ENCODE data around the gene ENPP3. TPM values are rescaled to one million over a fixed set of nuclear protein-coding genes. Genes with fewer than 3 reads are reported as not detected.

ENPP3 gene
- total RNA-seq, 1 experiment from 2014 or later, result not detected

- ATAC-seq (peak; percentile 55; the same call in 1 of the 2 replicates), DNase-seq (ENCODE audit: low spot score) (no peak)
- TF ChIP-seq E2F1 (CRISPR knock-in tag; IDR thresholded peaks at IDR 0.05), result no peak
- no peak for TF ChIP-seq ZNF396 (CRISPR knock-in tag; IDR thresholded peaks at IDR 0.05; ENCODE audit: borderline replicate concordance)
- no peak for TF ChIP-seq RELA (CRISPR knock-in tag; IDR thresholded peaks at IDR 0.05; ENCODE audit: borderline replicate concordance)
- no peak for TF ChIP-seq EMX1 (CRISPR knock-in tag; IDR thresholded peaks at IDR 0.05)
- no peak for TF ChIP-seq ZMAT4 (CRISPR knock-in tag; IDR thresholded peaks at IDR 0.05)
- no peak for TF ChIP-seq ATF1 (CRISPR knock-in tag; IDR thresholded peaks at IDR 0.05)
- Mint-ChIP-seq H3K27me3 (ENCODE audit: low read depth) (peaks cover 39% of the 10 kb centered on the region), H3K4me3 (no peak overlapping the region), H3K4me1 (peaks cover 6% of the 10 kb centered on the region; the same call in 1 of the 2 replicates), H3K36me3 (no peaks in the 10 kb centered on the region), H3K27ac (no peak overlapping the region), H3K9me3 (no peaks in the 10 kb centered on the region)
- ChIA-PET CTCF (no interaction called here), POLR2A (no interaction called here)
Observed at GRCh38 chr6:131775886-131776285, 138.8 kb downstream of the ENPP3 start.

- Mint-ChIP-seq H3K4me3 (no peak overlapping the region), H3K36me3 (no peaks in the 10 kb centered on the region), H3K27ac (no peak overlapping the region), H3K9me3 (no peaks in the 10 kb centered on the region), H3K27me3 (ENCODE audit: low read depth) (peaks cover 44% of the 10 kb centered on the region), H3K4me1 (peaks cover 6% of the 10 kb centered on the region; the same call in 1 of the 2 replicates)
- CTCF ChIA-PET, result interaction anchor here (2.0 kb wide), 1 partner anchor 11 kb away, joined by 4 read pairs; no protein-coding TSS in a partner anchor
- DNase-seq (ENCODE audit: low spot score), result no peak
- TF ChIP-seq JAZF1 (CRISPR knock-in tag; IDR thresholded peaks at IDR 0.05), result no peak
- TF ChIP-seq AR (CRISPR knock-in tag; IDR thresholded peaks at IDR 0.05), result no peak
- TF ChIP-seq SP1 (CRISPR knock-in tag; conservative IDR thresholded peaks at IDR 0.05), result no peak
- no peak for TF ChIP-seq TCF7 (CRISPR knock-in tag; IDR thresholded peaks at IDR 0.05; ENCODE audit: low read depth)
- TF ChIP-seq STAT6 (CRISPR knock-in tag; conservative IDR thresholded peaks at IDR 0.05; ENCODE audit: low read depth), result no peak
- TF ChIP-seq ZBTB43 (CRISPR knock-in tag; IDR thresholded peaks at IDR 0.05), result no peak
- no peak for TF ChIP-seq ZNF232 (CRISPR knock-in tag; IDR thresholded peaks at IDR 0.05)
- TF ChIP-seq CREB1 (CRISPR knock-in tag; IDR thresholded peaks at IDR 0.05), result no peak
- POLR2A ChIA-PET, result no interaction called here
- ATAC-seq, result no peak
Observed at GRCh38 chr6:131776985-131777384, 139.9 kb downstream of the ENPP3 start.

GRCh38 chr6:131778169-131778568, 141.1 kb downstream of the ENPP3 start:
- H3K4me1 Mint-ChIP-seq, result peaks cover 5% of the 10 kb centered on the region
- ChIA-PET POLR2A (no interaction called here), CTCF (interaction anchor here (2.0 kb wide), 1 partner anchor 10 kb away, joined by 4 read pairs; no protein-coding TSS in a partner anchor)
- DNase-seq (ENCODE audit: low spot score) (no peak), ATAC-seq (no peak)
- no peak overlapping the region for H3K27ac Mint-ChIP-seq
- H3K36me3 Mint-ChIP-seq, result no peaks in the 10 kb centered on the region
- H3K27me3 Mint-ChIP-seq (ENCODE audit: low read depth), result peaks cover 38% of the 10 kb centered on the region
- H3K9me3 Mint-ChIP-seq, result no peaks in the 10 kb centered on the region
- no peak overlapping the region for H3K4me3 Mint-ChIP-seq
- TF ChIP-seq PREB (CRISPR knock-in tag; IDR thresholded peaks at IDR 0.05; ENCODE audit: borderline replicate concordance) (no peak), ATF1 (CRISPR knock-in tag; IDR thresholded peaks at IDR 0.05) (no peak), ZNF425 (CRISPR knock-in tag; conservative IDR thresholded peaks at IDR 0.05) (no peak), ERG (CRISPR knock-in tag; IDR thresholded peaks at IDR 0.05) (no peak)

Measured in WTC11 (cell line).